AG04449 (cell line): ENCODE results near the gene KLHL18.

Experiments used
- CTCF ChIA-PET: fragments of 350-600 bp; formaldehyde crosslinking; extraction: SDS; loops from one replicate; lab custom pipeline; 2021; ENCODE audit warnings: antibody characterized with exemption; lab: Yijun Ruan, JAX
- POLR2A ChIA-PET: fragments of 400-600, 350-600 bp; formaldehyde crosslinking; extraction: SDS; loops from one replicate; lab custom pipeline; 2020; ENCODE audit warnings: antibody characterized with exemption, inconsistent platforms; lab: Yijun Ruan, JAX
- DNase-seq: peaks from one replicate; pipeline ENCODE4 v3.0.0-alpha.2; 2010; ENCODE audit warnings: low read depth, low spot score
- H3K4me3 ChIP-seq: 2 replicates; pipeline ENCODE4 v1.5.1; 2011; ENCODE audit warnings: low read depth, mild to moderate bottlenecking, control low read depth, low read length
- CTCF ChIP-seq: IDR thresholded peaks from one replicate; pipeline ENCODE4 v1.5.1; 2011; ENCODE audit warnings: mild to moderate bottlenecking, moderate library complexity, low read length, control low read depth, inconsistent platforms; ENCODE audit not compliant: insufficient read depth; ENCODE audit errors: missing control alignments

KLHL18 gene

GRCh38 chr3:47381317-47382157, 98.8 kb downstream of the KLHL18 start:
- no peak for TF ChIP-seq CTCF
- CTCF ChIA-PET = interaction anchor here (1.1 kb wide), 1 partner anchor 10 kb away, joined by 3 read pairs; no protein-coding TSS in a partner anchor

DNA sequence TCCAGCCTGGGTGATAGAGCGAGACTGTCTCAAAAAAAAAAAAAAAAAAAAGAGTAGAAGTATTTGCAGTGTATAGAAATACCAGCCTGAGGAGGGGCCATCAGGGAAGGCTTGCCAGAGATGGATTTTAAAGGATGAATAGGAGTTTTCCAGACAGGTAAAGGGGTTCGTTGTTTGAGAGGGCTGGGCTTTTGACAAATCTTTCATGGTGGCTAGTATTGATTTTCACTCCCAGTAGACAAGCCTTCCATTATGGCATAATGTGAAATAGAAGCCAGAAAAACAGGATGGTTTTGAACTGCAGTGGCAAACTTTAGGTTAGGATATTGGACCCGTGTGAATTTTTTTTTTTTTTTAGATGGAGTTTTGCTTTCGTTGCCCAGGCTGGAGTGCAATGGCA, 101.7 kb downstream of the KLHL18 start:
- no peak for DNase-seq
- no peak overlapping the region for H3K4me3 ChIP-seq
- ChIA-PET CTCF (no interaction called here), POLR2A (no interaction called here)
- TF ChIP-seq CTCF = no peak

More at GRCh38 chr3:47381317-47382157, 98.8 kb downstream of the KLHL18 start:
- DNase-seq = no peak
- POLR2A ChIA-PET = interaction anchor here (1.4 kb wide), 1 partner anchor 17 kb away, joined by 4 read pairs; no protein-coding TSS in a partner anchor
- peak overlapping the region; percentile 99 for H3K4me3 ChIP-seq

- no peak for TF ChIP-seq CTCF
- ChIA-PET CTCF (no interaction called here), POLR2A (no interaction called here)
- no peak for DNase-seq
- H3K4me3 ChIP-seq = no peak overlapping the region
Observed at GRCh38 chr3:47385007-47385406, 102.3 kb downstream of the KLHL18 start.

DNA sequence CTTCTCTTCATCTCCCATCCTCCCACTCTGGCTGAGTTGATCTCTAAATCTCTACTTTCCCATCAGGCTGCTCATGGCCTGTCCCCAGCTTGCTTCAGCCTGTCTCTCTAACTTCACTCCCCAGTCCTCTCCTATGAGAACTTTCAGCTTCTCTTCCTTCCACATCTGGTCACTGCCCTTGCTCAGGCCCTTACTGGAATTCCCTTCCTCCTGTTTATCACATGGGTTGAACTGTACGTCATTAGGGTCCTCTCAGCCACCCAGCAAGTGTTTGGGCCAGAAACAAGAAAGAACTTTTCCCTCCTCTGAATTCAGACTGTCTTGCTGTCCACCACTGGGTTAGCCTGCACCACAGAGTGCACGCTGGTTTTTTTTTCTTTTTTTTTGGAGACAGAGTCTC, 103.1 kb downstream of the KLHL18 start:
- ChIA-PET POLR2A (no interaction called here), CTCF (no interaction called here)
- TF ChIP-seq CTCF = no peak
- DNase-seq = no peak
- no peak overlapping the region for H3K4me3 ChIP-seq

DNA sequence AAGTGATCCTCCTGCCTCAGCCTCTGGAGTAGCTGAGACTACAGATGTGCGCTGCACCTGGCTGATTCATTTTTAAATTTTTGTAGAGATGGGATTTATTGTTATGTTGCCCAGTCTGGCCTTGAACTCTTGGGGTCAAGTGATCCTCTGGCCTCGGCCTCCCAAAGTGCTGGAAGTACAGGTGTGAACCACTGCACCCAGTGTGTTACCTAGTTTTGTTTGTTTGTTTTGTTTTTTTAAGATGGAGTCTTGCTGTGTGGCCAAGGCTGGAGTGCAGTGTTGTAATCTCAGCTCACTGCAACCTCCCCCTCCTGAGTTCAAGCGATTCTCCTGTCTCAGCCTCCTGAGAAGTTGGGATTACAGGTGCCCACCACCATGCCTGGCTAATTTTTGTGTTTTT, 110.2 kb downstream of the KLHL18 start:
- ChIA-PET POLR2A (interaction anchor here (1.0 kb wide), 1 partner anchor 12 kb away, joined by 4 read pairs; the partner anchor contains the start of gene PTPN23), CTCF (interaction anchor here (2.1 kb wide), 1 partner anchor 12 kb away, joined by 6 read pairs; the partner anchor contains the start of gene PTPN23)
- no peak overlapping the region for H3K4me3 ChIP-seq
- DNase-seq = no peak
- no peak for TF ChIP-seq CTCF
